ENCODE data around the gene MYBPC1. TPM values are rescaled to one million over a fixed set of nuclear protein-coding genes. Genes with fewer than 3 reads are reported as not detected.

The MYBPC1 gene
- total RNA-seq, 2 donors from 2014 or later = 171 to 302 TPM

DNA sequence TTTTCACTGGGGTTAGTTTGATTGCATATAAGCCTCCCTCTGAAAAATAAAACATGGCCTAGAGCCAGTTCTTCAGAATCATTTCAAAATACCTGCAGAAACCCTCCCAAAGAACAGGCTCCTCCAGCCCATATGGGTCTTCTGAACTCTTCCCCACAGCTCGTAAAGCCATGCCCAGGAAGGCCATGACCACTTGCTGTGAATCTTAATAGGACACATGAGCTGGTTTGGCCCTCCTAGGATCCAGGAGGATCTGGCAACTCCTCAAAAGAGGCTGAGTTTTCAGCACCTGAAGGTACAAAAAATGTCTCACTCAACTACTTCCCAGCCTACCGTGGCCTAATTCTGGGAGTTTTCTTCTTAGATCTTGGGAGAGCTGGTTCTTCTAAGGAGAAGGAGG is 2.4 kb downstream of the MYBPC1 start:
- intact Hi-C loops (cut with DNase I) = no loop called here

DNA sequence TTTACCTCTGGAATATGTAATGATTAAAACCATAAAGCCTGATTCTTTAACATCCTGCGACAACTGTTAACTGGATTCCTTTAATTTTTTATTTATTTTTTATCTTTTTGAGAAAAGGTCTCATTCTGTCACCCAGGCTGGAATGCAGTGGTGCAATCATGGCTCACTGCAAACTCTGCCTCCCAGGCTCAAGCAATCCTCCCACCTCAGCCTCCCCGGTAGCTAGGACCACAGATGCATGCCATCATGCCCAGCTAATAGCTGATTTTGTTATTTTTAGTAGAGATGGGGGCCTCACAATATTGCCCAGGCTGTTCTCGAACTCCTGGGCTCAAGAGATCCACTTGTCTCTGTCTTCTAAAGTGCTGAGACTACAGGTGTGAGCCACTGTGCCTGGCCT is 3.7 kb downstream of the MYBPC1 start:
- H3K27ac ChIP-seq = no peak overlapping the region
- no peak for DNase-seq (ENCODE audit: low spot score)
- no peaks in the 10 kb centered on the region for H3K27me3 ChIP-seq (replicated peaks; ENCODE audit: insufficient read depth)
- no peaks in the 10 kb centered on the region for H3K9me3 ChIP-seq
- no peaks in the 10 kb centered on the region for H3K36me3 ChIP-seq
- intact Hi-C loops (cut with DNase I) = no loop called here
- H3K4me3 ChIP-seq = no peak overlapping the region
- no peak for TF ChIP-seq POLR2A (IDR thresholded peaks at IDR 0.05)
- TF ChIP-seq, protein P1, sequence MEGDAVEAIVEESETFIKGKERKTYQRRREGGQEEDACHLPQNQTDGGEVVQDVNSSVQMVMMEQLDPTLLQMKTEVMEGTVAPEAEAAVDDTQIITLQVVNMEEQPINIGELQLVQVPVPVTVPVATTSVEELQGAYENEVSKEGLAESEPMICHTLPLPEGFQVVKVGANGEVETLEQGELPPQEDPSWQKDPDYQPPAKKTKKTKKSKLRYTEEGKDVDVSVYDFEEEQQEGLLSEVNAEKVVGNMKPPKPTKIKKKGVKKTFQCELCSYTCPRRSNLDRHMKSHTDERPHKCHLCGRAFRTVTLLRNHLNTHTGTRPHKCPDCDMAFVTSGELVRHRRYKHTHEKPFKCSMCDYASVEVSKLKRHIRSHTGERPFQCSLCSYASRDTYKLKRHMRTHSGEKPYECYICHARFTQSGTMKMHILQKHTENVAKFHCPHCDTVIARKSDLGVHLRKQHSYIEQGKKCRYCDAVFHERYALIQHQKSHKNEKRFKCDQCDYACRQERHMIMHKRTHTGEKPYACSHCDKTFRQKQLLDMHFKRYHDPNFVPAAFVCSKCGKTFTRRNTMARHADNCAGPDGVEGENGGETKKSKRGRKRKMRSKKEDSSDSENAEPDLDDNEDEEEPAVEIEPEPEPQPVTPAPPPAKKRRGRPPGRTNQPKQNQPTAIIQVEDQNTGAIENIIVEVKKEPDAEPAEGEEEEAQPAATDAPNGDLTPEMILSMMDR (IDR thresholded peaks at IDR 0.05) = no peak
- no peak for TF ChIP-seq POLR2AphosphoS5 (IDR thresholded peaks at IDR 0.05)
- WGBS = 93% methylated on average over 3 of the region's 3 CpGs
- H3K4me1 ChIP-seq (replicated peaks) = no peaks in the 10 kb centered on the region

More for the DNA sequence above, 2.4 kb downstream of the MYBPC1 start:
- no peak overlapping the region for H3K4me3 ChIP-seq
- TF ChIP-seq POLR2A (IDR thresholded peaks at IDR 0.05) (no peak), POLR2AphosphoS5 (IDR thresholded peaks at IDR 0.05) (no peak)
- TF ChIP-seq, protein P1 (IDR thresholded peaks at IDR 0.05) = no peak
- no peak overlapping the region for H3K27ac ChIP-seq
- no peaks in the 10 kb centered on the region for H3K27me3 ChIP-seq (replicated peaks; ENCODE audit: insufficient read depth)
- H3K4me1 ChIP-seq (replicated peaks) = no peaks in the 10 kb centered on the region
- H3K36me3 ChIP-seq = no peaks in the 10 kb centered on the region
- 92% methylated on average over 2 of the region's 2 CpGs for WGBS
- no peaks in the 10 kb centered on the region for H3K9me3 ChIP-seq
- no peak for DNase-seq (ENCODE audit: low spot score)

DNA sequence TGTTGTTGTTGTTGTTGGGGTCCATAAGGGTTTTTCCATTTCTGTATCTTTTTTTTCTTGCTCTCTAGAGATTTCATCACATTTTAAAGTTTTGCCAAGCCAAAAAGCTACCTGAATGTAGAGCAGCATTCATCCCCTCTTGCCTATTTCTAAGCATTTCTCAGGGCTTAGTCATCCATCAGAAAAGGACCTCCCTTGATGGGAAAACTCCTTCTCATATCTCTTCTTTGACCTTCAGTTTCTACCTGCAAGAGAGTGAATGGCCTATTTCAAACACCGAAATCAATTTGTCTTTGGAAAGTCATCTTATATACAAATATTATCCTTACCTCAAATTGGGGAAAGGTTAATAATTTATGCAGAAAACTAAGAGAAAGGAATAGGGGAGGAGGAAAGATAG is 4.5 kb downstream of the MYBPC1 start:
- no peaks in the 10 kb centered on the region for H3K27me3 ChIP-seq (replicated peaks; ENCODE audit: insufficient read depth)
- H3K9me3 ChIP-seq = no peaks in the 10 kb centered on the region
- DNase-seq (ENCODE audit: low spot score) = no peak
- H3K36me3 ChIP-seq = no peaks in the 10 kb centered on the region
- no peaks in the 10 kb centered on the region for H3K4me1 ChIP-seq (replicated peaks)
- intact Hi-C loops (cut with DNase I) = no loop called here
- 98% methylated on average over 1 of the region's 1 CpG for WGBS
- no peak overlapping the region for H3K4me3 ChIP-seq
- TF ChIP-seq POLR2A (IDR thresholded peaks at IDR 0.05) (no peak), POLR2AphosphoS5 (IDR thresholded peaks at IDR 0.05) (no peak)
- TF ChIP-seq, protein P1 (IDR thresholded peaks at IDR 0.05) = no peak
- H3K27ac ChIP-seq = no peak overlapping the region

DNA sequence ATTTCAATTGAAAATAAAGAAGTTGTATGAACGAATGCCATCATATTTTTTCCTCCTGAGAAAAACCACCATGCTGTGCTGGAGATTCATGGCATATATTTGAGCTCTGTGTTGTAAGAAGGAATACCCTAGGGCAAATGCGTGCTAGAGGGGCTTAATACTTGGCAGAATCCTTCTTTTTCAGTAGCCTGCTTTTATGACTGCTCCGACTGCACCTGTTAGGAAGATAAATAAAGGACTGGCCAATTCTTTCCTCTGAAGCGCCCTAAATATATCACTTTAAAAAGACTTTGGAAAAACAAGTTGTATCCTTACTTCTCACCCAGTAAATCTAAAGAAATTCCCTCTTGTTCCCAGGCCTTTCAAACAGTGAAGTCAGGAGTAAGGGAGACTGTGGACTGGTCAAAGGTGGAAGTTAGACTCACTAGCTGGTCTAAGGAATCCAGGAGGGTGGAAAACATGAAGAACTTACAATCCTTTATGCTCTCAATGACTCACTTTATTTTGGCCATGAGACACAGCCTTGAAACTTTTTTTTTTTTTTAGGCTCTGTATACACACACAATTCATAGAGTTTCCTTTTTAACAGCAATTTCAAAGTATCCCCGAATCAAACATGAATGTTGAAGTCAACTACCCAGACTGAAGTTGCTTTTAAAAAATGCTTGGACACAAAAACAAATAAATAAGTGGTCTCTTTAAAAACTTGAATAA is 5.2 kb downstream of the MYBPC1 start:
- TF ChIP-seq POLR2A (IDR thresholded peaks at IDR 0.05) (no peak), POLR2AphosphoS5 (IDR thresholded peaks at IDR 0.05) (no peak)
- TF ChIP-seq, protein P1 (IDR thresholded peaks at IDR 0.05) = no peak
- intact Hi-C loops (cut with DNase I) = no loop called here

DNA sequence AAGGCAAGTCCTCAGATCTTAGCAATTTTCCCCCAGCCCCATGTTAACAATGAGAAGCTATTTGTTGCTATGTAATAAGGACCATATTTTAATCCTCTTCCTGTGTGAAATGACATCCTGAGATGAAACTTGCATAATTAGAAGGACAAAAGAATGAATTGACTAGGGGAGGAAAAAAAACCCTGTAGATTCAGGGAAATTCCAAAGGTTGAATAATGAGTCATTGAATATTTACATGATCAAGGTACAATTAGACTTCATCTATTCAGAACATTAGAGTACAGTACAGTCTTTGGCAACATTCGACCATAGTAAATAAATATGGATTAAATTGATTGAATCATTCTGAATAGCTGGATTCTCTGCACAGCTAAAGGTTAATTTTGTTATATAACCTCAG is 9.4 kb downstream of the MYBPC1 start:
- Histone ChIP-seq H3K9me3 (no peaks in the 10 kb centered on the region), H3K4me3 (no peak overlapping the region), H3K4me1 (replicated peaks) (no peaks in the 10 kb centered on the region), H3K27ac (no peak overlapping the region), H3K36me3 (no peaks in the 10 kb centered on the region), H3K27me3 (replicated peaks; ENCODE audit: insufficient read depth) (no peaks in the 10 kb centered on the region)
- 49% methylated on average over 1 of the region's 1 CpG for WGBS
- intact Hi-C loops (cut with DNase I) = no loop called here
- no peak for DNase-seq (ENCODE audit: low spot score)
- TF ChIP-seq, protein P1 (IDR thresholded peaks at IDR 0.05) = no peak
- no peak for TF ChIP-seq POLR2AphosphoS5 (IDR thresholded peaks at IDR 0.05)
- no peak for TF ChIP-seq POLR2A (IDR thresholded peaks at IDR 0.05)

More for the DNA sequence above, 5.2 kb downstream of the MYBPC1 start:
- no peaks in the 10 kb centered on the region for H3K9me3 ChIP-seq
- no peaks in the 10 kb centered on the region for H3K36me3 ChIP-seq
- no peaks in the 10 kb centered on the region for H3K27me3 ChIP-seq (replicated peaks; ENCODE audit: insufficient read depth)
- H3K4me1 ChIP-seq (replicated peaks) = no peaks in the 10 kb centered on the region
- no peak overlapping the region for H3K4me3 ChIP-seq
- peak overlapping the region in 1 of 2 donors; percentile 34 for H3K27ac ChIP-seq
- 38% methylated on average over 5 of the region's 5 CpGs for WGBS
- no peak for DNase-seq (ENCODE audit: low spot score)

Data from prostate gland (tissue), 2 donors.